Measurements from ENCODE around the gene MYMK. TPM values are rescaled to one million over a fixed set of nuclear protein-coding genes. Genes with fewer than 3 reads are reported as not detected.

The MYMK gene
- total and polyA plus RNA-seq, 2 of the 13 experiments (the other 11 are each of a cell fraction or from before 2014, with no cell fraction given): not detected

DNA sequence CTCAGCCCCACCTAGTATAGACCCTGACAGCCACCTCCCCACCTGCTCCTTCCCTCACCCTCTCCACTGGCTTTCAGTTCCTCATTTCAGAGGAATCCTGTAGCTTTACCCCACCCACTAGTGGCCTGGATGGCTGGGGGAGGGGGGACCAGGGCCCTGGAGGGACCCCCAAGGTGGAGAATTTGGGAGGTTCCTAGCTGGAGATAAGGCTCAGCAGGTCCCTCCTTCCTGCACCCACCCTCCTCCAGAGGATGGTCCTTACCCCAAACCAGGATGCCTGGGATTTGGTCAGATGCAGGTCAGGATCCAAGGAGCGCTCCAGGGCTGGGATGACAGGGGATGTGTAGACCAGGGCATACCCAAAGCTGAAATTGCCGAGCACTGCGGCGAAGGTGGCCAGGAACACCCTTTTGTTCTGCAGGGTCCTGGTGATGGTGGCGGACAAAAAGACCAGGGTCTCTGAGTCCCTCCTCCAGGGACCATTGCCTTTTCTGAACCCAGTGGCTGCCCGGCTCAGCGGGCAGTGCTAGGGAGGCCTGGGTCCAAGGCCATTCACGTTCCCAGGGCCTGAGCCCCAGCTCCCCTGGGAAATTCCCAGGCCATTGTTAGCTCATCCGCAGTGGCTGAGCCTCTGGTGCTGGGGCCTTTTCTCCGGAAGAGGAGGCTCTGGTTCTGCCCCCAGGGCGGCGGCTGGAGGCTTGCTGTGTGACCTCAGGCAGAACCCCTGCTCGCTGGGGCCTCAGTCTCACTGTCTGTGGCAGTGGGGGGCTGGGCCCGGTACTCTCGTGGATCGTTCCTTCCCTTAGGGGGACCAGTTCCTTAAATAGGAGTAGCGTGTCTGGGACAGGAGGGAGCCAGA, 46.5 kb downstream of the MYMK start (continued):
- TF ChIP-seq FOXO1 (CRISPR knock-in tag; IDR thresholded peaks at IDR 0.05) (no peak), DNMT3B (CRISPR knock-in tag; conservative IDR thresholded peaks at IDR 0.05) (no peak), KLF6 (CRISPR knock-in tag; IDR thresholded peaks at IDR 0.05) (no peak; the same call in 1 of the 2 replicates), EZH2 (conservative IDR thresholded peaks at IDR 0.05; ENCODE audit: low read depth, low read length) (no peak), TEAD2 (CRISPR knock-in tag; IDR thresholded peaks at IDR 0.05) (no peak), PHB2 (IDR thresholded peaks at IDR 0.05; ENCODE audit: partially characterized antibody) (no peak), ZNF839 (CRISPR knock-in tag; IDR thresholded peaks at IDR 0.05; ENCODE audit: borderline replicate concordance) (no peak), ZNF484 (CRISPR knock-in tag; IDR thresholded peaks at IDR 0.05; ENCODE audit: borderline replicate concordance, low read depth) (no peak), CREM (IDR thresholded peaks at IDR 0.05) (no peak), CREM (CRISPR knock-in tag; IDR thresholded peaks at IDR 0.05) (no peak), ZNF207 (IDR thresholded peaks at IDR 0.05; ENCODE audit: borderline replicate concordance) (no peak), TRIM24 (CRISPR knock-in tag; IDR thresholded peaks at IDR 0.05) (no peak), EP300 (IDR thresholded peaks at IDR 0.05; ENCODE audit: low read depth in 2 of 2, low read length in 2 of 2) (no peak), EP300 (CRISPR knock-in tag; IDR thresholded peaks at IDR 0.05; ENCODE audit: borderline replicate concordance) (no peak), NFE2L1 (CRISPR knock-in tag; IDR thresholded peaks at IDR 0.05; ENCODE audit: borderline replicate concordance) (no peak), RNF2 (conservative IDR thresholded peaks at IDR 0.05; ENCODE audit: low read depth) (no peak), ZBTB7B (CRISPR knock-in tag; IDR thresholded peaks at IDR 0.05) (no peak; the same call in 1 of the 2 replicates), PLRG1 (conservative IDR thresholded peaks at IDR 0.05) (no peak), TBL1XR1 (IDR thresholded peaks at IDR 0.05; ENCODE audit: borderline replicate concordance, low read length, partially characterized antibody) (no peak), ZNF724P (CRISPR knock-in tag; IDR thresholded peaks at IDR 0.05; ENCODE audit: borderline replicate concordance) (no peak)
- TF ChIP-seq, protein P1, sequence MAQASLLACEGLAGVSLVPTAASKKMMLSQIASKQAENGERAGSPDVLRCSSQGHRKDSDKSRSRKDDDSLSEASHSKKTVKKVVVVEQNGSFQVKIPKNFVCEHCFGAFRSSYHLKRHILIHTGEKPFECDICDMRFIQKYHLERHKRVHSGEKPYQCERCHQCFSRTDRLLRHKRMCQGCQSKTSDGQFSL (CRISPR knock-in tag; IDR thresholded peaks at IDR 0.05): no peak
- TF ChIP-seq, protein P2, sequence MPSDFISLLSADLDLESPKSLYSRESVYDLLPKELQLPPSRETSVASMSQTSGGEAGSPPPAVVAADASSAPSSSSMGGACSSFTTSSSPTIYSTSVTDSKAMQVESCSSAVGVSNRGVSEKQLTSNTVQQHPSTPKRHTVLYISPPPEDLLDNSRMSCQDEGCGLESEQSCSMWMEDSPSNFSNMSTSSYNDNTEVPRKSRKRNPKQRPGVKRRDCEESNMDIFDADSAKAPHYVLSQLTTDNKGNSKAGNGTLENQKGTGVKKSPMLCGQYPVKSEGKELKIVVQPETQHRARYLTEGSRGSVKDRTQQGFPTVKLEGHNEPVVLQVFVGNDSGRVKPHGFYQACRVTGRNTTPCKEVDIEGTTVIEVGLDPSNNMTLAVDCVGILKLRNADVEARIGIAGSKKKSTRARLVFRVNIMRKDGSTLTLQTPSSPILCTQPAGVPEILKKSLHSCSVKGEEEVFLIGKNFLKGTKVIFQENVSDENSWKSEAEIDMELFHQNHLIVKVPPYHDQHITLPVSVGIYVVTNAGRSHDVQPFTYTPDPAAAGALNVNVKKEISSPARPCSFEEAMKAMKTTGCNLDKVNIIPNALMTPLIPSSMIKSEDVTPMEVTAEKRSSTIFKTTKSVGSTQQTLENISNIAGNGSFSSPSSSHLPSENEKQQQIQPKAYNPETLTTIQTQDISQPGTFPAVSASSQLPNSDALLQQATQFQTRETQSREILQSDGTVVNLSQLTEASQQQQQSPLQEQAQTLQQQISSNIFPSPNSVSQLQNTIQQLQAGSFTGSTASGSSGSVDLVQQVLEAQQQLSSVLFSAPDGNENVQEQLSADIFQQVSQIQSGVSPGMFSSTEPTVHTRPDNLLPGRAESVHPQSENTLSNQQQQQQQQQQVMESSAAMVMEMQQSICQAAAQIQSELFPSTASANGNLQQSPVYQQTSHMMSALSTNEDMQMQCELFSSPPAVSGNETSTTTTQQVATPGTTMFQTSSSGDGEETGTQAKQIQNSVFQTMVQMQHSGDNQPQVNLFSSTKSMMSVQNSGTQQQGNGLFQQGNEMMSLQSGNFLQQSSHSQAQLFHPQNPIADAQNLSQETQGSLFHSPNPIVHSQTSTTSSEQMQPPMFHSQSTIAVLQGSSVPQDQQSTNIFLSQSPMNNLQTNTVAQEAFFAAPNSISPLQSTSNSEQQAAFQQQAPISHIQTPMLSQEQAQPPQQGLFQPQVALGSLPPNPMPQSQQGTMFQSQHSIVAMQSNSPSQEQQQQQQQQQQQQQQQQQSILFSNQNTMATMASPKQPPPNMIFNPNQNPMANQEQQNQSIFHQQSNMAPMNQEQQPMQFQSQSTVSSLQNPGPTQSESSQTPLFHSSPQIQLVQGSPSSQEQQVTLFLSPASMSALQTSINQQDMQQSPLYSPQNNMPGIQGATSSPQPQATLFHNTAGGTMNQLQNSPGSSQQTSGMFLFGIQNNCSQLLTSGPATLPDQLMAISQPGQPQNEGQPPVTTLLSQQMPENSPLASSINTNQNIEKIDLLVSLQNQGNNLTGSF (CRISPR knock-in tag; IDR thresholded peaks at IDR 0.05): no peak
- TF ChIP-seq, protein P3, sequence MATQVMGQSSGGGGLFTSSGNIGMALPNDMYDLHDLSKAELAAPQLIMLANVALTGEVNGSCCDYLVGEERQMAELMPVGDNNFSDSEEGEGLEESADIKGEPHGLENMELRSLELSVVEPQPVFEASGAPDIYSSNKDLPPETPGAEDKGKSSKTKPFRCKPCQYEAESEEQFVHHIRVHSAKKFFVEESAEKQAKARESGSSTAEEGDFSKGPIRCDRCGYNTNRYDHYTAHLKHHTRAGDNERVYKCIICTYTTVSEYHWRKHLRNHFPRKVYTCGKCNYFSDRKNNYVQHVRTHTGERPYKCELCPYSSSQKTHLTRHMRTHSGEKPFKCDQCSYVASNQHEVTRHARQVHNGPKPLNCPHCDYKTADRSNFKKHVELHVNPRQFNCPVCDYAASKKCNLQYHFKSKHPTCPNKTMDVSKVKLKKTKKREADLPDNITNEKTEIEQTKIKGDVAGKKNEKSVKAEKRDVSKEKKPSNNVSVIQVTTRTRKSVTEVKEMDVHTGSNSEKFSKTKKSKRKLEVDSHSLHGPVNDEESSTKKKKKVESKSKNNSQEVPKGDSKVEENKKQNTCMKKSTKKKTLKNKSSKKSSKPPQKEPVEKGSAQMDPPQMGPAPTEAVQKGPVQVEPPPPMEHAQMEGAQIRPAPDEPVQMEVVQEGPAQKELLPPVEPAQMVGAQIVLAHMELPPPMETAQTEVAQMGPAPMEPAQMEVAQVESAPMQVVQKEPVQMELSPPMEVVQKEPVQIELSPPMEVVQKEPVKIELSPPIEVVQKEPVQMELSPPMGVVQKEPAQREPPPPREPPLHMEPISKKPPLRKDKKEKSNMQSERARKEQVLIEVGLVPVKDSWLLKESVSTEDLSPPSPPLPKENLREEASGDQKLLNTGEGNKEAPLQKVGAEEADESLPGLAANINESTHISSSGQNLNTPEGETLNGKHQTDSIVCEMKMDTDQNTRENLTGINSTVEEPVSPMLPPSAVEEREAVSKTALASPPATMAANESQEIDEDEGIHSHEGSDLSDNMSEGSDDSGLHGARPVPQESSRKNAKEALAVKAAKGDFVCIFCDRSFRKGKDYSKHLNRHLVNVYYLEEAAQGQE (IDR thresholded peaks at IDR 0.05; ENCODE audit: borderline replicate concordance in 1 of 2, low read depth in 1 of 2, low read length in 2 of 2): no peak
